ENCODE measurements around the gene PON1.

PON1 gene

GRCh38 chr7:95324431-95324830 lies at the start of gene PON1:
Gene PON1 (minus strand): TSS chr7:95324532. CDS start chr7:95324475, 57 bp downstream.
- no peak for DNase-seq

- DNase-seq: peak; percentile 67
Observed at GRCh38 chr7:95373323-95373722, 49.0 kb upstream of the PON1 start.

- DNase-seq: no peak
Observed at GRCh38 chr7:95368235-95368634, 43.9 kb upstream of the PON1 start.

- DNase-seq: no peak
Observed at GRCh38 chr7:95367606-95368005, 43.3 kb upstream of the PON1 start.

GRCh38 chr7:95365151-95365550 lies 40.8 kb upstream of the PON1 start:
- no peak for DNase-seq

GRCh38 chr7:95357623-95358022 lies 33.3 kb upstream of the PON1 start:
- DNase-seq: no peak

GRCh38 chr7:95342642-95343307 lies 18.4 kb upstream of the PON1 start:
- no peak for DNase-seq

- no peak for DNase-seq
Observed at GRCh38 chr7:95342029-95342428, 17.7 kb upstream of the PON1 start.

- no peak for DNase-seq
Observed at GRCh38 chr7:95340491-95340890, 16.2 kb upstream of the PON1 start.

GRCh38 chr7:95338832-95339231 lies 14.5 kb upstream of the PON1 start:
- no peak for DNase-seq

GRCh38 chr7:95335093-95335492 lies 10.8 kb upstream of the PON1 start:
- DNase-seq: peak; percentile 38

- no peak for DNase-seq
Observed at GRCh38 chr7:95334447-95334846, 10.1 kb upstream of the PON1 start.

- no peak for DNase-seq
Observed at GRCh38 chr7:95330961-95331337, 6.6 kb upstream of the PON1 start.

- peak; percentile 97 for DNase-seq
Observed at GRCh38 chr7:95330204-95330960, 6.0 kb upstream of the PON1 start.

- peak; percentile 47 for DNase-seq
Observed at GRCh38 chr7:95327356-95327755, 3.0 kb upstream of the PON1 start.

GRCh38 chr7:95323410-95324129 lies 762 bp downstream of the PON1 start:
- no peak for DNase-seq

GRCh38 chr7:95322854-95323253 lies 1.5 kb downstream of the PON1 start:
- no peak for DNase-seq

- DNase-seq: no peak
Observed at GRCh38 chr7:95322396-95322795, 1.9 kb downstream of the PON1 start.

- no peak for DNase-seq
Observed at GRCh38 chr7:95321720-95322119, 2.6 kb downstream of the PON1 start.

GRCh38 chr7:95320651-95321050 lies 3.7 kb downstream of the PON1 start:
- no peak for DNase-seq

GRCh38 chr7:95319570-95319969 lies 4.8 kb downstream of the PON1 start:
- DNase-seq: no peak

- DNase-seq: no peak
Observed at GRCh38 chr7:95318501-95319100, 5.7 kb downstream of the PON1 start.

- no peak for DNase-seq
Observed at GRCh38 chr7:95317966-95318365, 6.4 kb downstream of the PON1 start.

GRCh38 chr7:95317546-95317945 lies 6.8 kb downstream of the PON1 start:
- DNase-seq: peak; percentile 99

All from OCI-M1 (cell line).